Ovary (tissue), 3 donors: ENCODE data around the gene CLPSL2.

Experiments
- EP300 ChIP-seq: sonication (generic); formaldehyde crosslinking; IDR thresholded peaks from one replicate; pipeline ENCODE4 v1.6.1; 2017; ENCODE audit warnings: antibody characterized with exemption
- POLR2A ChIP-seq: fragments of 450-650 bp; IDR thresholded peaks from one replicate; pipeline ENCODE4 v1.6.1; 2017; ENCODE audit warnings: antibody characterized with exemption, mild to moderate bottlenecking, moderate library complexity
- TF ChIP-seq, protein P1 (sequence below), 3 donors: fragments of 450-650 bp in 2 of 3; fragments of 200-600 bp in 1 of 3; IDR thresholded peaks; one replicate each; pipeline versions ENCODE4 v1.5.1 to v1.8.0; 2016 to 2022; ENCODE audit warnings: antibody characterized with exemption in 3 of 3, mild to moderate bottlenecking in 1 of 3
- donor health status: DM: no; HTN: no; CAD: no.

DNA sequence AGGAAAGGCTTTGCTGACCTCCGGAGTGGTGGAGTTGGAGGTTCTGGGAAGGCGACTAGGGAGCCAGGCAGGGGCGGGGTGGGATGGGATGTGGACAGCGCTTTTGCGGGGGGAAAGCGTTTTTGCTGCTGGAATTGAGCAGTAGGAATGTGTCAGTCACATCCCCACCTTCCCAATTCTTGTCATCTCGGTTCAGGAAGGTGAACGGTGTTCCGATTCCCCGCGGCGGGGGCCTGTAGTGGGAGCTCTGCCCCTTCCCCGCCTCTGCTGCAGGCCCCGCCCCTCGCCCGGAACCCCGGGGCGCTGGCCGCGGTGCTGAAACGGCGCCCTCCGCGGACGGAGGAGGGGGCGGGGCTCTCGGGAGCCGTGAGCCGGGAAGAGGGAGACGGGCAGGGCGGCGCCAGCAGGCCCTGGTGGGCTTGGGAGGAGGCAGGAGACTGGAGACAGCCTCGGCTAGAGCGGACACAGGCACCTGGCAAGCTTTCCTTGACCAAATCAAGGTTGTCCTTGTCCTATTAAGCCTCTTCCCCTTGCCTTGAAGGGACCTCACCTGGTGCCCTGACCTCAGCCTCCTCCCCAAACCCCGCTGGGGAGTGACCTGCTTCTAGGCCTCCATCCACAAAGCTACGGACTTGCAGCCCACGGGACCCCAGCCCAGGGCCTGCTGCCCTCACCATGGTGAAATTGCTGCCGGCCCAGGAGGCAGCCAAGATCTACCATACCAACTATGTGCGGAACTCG, 28.8 kb downstream of the CLPSL2 start, which contains the start of gene LHFPL5:
- TF ChIP-seq, protein P1, sequence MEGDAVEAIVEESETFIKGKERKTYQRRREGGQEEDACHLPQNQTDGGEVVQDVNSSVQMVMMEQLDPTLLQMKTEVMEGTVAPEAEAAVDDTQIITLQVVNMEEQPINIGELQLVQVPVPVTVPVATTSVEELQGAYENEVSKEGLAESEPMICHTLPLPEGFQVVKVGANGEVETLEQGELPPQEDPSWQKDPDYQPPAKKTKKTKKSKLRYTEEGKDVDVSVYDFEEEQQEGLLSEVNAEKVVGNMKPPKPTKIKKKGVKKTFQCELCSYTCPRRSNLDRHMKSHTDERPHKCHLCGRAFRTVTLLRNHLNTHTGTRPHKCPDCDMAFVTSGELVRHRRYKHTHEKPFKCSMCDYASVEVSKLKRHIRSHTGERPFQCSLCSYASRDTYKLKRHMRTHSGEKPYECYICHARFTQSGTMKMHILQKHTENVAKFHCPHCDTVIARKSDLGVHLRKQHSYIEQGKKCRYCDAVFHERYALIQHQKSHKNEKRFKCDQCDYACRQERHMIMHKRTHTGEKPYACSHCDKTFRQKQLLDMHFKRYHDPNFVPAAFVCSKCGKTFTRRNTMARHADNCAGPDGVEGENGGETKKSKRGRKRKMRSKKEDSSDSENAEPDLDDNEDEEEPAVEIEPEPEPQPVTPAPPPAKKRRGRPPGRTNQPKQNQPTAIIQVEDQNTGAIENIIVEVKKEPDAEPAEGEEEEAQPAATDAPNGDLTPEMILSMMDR (IDR thresholded peaks at IDR 0.05), result no peak
- TF ChIP-seq POLR2A, result no peak
- TF ChIP-seq EP300, result no peak
